ENCODE measurements around the gene POLE2.
"Not testable (repeated sequence)": the region's sequence is repeated elsewhere in the genome, so short reads cannot be mapped to it uniquely, and the experiment has no call there.

The POLE2 gene

DNA sequence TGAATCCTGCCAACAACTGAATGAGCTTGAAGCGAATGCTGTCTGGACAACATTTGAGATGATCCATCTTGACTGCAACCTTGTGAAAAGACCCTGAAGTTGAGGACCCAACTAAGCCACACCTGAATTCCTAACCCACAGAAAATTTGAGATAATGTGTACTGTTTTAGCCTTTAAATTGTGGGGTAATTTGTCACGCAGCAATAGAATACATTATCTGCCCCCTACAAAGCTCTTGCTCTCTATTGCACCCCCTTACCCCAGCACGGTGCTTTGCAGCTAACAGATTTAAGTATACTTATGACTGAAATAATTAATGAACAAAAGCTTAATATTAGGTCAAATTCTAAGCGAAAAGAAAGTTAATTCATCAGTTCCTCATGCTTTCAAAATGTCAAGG, 1.6 kb downstream of the POLE2 start:
- in situ Hi-C loops (cut with MboI; ENCODE audit: low sequenced_read_pairs, unreplicated experiment) = no loop called here
- TF ChIP-seq, protein P1, sequence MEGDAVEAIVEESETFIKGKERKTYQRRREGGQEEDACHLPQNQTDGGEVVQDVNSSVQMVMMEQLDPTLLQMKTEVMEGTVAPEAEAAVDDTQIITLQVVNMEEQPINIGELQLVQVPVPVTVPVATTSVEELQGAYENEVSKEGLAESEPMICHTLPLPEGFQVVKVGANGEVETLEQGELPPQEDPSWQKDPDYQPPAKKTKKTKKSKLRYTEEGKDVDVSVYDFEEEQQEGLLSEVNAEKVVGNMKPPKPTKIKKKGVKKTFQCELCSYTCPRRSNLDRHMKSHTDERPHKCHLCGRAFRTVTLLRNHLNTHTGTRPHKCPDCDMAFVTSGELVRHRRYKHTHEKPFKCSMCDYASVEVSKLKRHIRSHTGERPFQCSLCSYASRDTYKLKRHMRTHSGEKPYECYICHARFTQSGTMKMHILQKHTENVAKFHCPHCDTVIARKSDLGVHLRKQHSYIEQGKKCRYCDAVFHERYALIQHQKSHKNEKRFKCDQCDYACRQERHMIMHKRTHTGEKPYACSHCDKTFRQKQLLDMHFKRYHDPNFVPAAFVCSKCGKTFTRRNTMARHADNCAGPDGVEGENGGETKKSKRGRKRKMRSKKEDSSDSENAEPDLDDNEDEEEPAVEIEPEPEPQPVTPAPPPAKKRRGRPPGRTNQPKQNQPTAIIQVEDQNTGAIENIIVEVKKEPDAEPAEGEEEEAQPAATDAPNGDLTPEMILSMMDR (IDR thresholded peaks at IDR 0.05; ENCODE audit: borderline replicate concordance, control extremely low read depth, extremely low read depth, insufficient read depth, missing control alignments) = no peak

DNA sequence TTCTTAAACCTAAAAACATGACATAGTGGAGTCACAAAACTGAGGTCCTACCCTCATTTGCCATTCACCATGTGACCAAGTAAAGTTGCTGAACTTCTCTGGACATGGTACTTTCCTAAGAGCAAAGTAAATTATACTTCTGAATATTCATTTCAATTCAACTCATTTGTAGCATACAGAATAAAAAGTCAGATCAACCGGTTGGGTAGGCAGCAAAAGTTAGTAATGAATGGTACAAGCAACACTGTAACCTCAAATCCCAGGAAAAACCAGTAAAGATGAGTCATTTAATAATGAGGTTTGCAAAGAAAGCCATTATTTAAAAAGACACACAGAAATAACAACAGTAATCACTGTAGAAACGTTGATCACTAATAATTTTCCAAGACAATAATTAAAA, 8.7 kb downstream of the POLE2 start:
- in situ Hi-C loops (cut with MboI; ENCODE audit: low sequenced_read_pairs, unreplicated experiment) = no loop called here
- TF ChIP-seq, protein P1 (IDR thresholded peaks at IDR 0.05; ENCODE audit: borderline replicate concordance, control extremely low read depth, extremely low read depth, insufficient read depth, missing control alignments) = no peak
- no peak for DNase-seq (ENCODE audit: low spot score)

More for the DNA sequence above, 1.6 kb downstream of the POLE2 start:
- no peak for DNase-seq (ENCODE audit: low spot score)

DNA sequence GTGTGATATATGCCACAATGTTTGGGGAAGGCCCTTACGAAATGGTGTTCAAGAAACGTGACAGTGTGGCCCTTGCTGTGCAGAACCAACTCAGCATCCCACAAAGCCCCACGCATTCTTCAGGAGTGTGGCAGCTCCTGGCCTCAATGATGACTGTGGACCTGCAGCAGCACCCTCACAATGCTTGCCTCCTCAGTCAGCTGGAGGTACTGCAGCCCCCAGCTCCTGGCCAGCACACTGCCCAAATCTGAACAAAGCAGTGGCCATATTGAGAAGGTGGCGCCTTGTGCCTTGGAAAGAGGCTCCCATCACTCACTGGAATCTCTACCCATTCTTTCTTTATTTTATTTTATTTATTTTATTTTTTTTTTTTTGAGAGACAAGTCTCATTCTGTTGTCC, 10.4 kb downstream of the POLE2 start:
- TF ChIP-seq, protein P1 (IDR thresholded peaks at IDR 0.05; ENCODE audit: borderline replicate concordance, control extremely low read depth, extremely low read depth, insufficient read depth, missing control alignments) = no peak
- in situ Hi-C loops (cut with MboI; ENCODE audit: low sequenced_read_pairs, unreplicated experiment) = no loop called here
- no peak for DNase-seq (ENCODE audit: low spot score)

DNA sequence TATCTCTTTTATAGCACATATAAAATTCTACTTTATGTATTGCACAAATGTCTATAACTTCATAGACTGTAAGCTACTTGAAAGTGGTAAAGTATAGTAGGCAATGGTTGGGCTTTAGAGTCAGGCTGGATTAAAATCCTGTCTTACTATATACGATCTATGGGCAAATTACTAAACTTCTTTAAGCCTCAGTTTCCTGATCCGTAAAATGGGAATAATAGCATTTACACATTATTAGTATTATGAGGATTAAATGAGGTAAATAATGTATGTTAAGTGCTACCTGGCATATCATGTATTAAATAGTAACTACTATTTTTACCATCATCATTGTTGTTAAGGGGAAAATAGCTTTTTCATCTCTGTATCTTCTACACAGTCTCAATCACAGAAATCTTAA, 14.4 kb downstream of the POLE2 start:
- in situ Hi-C loops (cut with MboI; ENCODE audit: low sequenced_read_pairs, unreplicated experiment) = no loop called here
- DNase-seq (ENCODE audit: low spot score) = no peak
- TF ChIP-seq, protein P1 (IDR thresholded peaks at IDR 0.05; ENCODE audit: borderline replicate concordance, control extremely low read depth, extremely low read depth, insufficient read depth, missing control alignments) = no peak

DNA sequence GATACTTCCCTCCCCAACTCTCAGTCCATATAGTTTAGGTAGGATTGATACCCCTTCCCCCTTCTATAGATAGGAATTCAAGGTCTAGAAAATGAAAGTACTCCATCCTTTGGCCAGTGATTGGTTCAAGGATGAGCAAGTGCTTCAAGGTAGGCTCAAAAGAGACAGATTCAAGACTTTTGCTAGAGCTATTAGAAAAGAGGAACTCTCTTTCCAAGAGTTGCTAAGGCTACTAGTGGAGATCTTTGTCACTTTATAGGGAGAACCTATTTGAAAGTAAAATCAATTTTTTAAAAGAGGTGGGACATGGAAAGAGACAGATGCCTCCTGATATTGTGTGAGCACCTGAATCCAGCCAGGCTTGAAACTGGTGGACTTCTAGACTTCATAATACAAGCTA, 17.5 kb downstream of the POLE2 start:
- TF ChIP-seq, protein P1 (IDR thresholded peaks at IDR 0.05; ENCODE audit: borderline replicate concordance, control extremely low read depth, extremely low read depth, insufficient read depth, missing control alignments) = no peak
- DNase-seq (ENCODE audit: low spot score) = no peak
- in situ Hi-C loops (cut with MboI; ENCODE audit: low sequenced_read_pairs, unreplicated experiment) = no loop called here

DNA sequence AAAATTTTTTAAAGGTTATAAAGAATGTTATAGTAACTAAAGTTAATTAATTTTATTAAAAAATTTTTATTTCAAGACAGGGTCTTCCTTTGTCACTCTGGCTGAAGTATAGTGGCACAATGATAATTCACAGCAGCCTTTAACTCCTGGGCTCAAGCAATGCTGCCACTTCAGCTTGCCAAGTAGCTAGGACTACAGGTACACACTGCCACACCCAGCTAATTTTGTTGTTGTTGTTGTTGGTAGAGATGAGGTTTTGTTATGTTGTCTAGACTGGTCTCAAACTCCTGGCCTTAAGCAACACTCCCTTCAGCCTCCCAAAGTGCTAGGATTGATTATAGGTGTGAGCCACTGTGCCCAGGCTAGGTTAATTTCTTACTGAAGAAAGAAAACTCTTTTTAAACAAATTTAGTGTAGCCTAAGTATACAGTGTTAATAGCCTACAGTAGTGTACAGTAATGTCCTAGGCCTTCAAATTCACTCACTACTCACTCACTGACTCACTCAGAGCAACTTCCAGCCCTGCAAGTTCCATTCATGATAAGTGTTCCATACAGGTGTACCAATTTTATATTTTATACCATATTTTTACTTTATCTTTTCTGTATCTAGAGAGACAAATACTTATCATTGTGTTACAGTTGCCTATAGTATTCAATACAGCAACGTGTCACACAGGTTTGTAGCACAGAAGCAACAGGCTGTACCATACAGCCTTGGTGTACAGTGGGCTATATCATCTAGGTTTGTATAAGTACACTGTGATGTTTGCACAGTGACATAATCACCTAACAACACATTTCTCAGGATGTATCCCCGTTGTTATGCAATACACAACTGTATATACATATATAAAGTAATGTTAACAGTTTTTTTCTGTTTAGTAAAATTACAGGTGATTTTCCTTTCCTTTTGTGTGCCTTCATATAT, 28.2 kb downstream of the POLE2 start:
- in situ Hi-C loops (cut with MboI; ENCODE audit: low sequenced_read_pairs, unreplicated experiment) = no loop called here
- TF ChIP-seq, protein P1 (IDR thresholded peaks at IDR 0.05; ENCODE audit: borderline replicate concordance, control extremely low read depth, extremely low read depth, insufficient read depth, missing control alignments) = no peak
- DNase-seq (ENCODE audit: low spot score) = no peak

DNA sequence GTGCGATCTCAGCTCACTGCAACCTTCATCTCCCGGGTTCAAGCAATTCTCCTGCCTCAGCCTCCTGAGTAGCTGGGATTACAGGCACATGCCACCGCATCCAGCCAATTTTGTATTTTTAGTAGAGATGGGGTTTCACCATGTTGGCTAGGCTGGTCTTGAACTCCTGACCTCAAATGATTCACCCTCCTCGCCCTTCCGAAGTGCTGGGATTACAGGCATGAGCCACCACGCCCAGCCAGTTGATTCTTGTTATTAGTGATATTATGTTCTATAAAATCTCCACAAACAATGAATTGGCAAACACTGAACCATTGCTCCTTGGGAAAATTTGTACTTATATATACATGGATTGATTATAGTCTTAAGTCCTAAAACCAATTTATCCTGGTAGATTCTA, 30.5 kb downstream of the POLE2 start:
- in situ Hi-C loops (cut with MboI; ENCODE audit: low sequenced_read_pairs, unreplicated experiment); DNase-seq (ENCODE audit: low spot score): not testable (repeated sequence)

All from GM13976 (cell line).